NCI-H82 treated with DMSO at 0.1 percent for 48 hours (cell line): ENCODE measurements around the gene AXDND1.
A peak's percentile ranks its signal among the peaks of the same experiment; 100 is the strongest.
"Not testable (repeated sequence)": the region's sequence is repeated elsewhere in the genome, so short reads cannot be mapped to it uniquely, and the experiment has no call there.

ENCODE experiments used
- DNase-seq: peaks from one replicate; lab custom pipeline; 2025; ENCODE audit not compliant: unreplicated experiment; lab: John Stamatoyannopoulos, UW

AXDND1 gene

GRCh38 chr1:179365342-179366092 lies at the start of gene AXDND1:
Gene AXDND1 (plus strand): TSS chr1:179365971. CDS start chr1:179366510, 539 bp downstream.
- peak; percentile 85 for DNase-seq

- DNase-seq: no peak
Measured at GRCh38 chr1:179318491-179318890, 47.3 kb upstream of the AXDND1 start.

GRCh38 chr1:179321533-179322216 lies 44.1 kb upstream of the AXDND1 start:
- DNase-seq: no peak

- no peak for DNase-seq
Measured at GRCh38 chr1:179322557-179322956, 43.2 kb upstream of the AXDND1 start.

- DNase-seq: no peak
Measured at GRCh38 chr1:179323436-179323835, 42.3 kb upstream of the AXDND1 start.

GRCh38 chr1:179325836-179326235 lies 39.9 kb upstream of the AXDND1 start:
- DNase-seq: no peak

GRCh38 chr1:179326746-179327145 lies 39.0 kb upstream of the AXDND1 start:
- no peak for DNase-seq

GRCh38 chr1:179327196-179327595 lies 38.6 kb upstream of the AXDND1 start:
- no peak for DNase-seq

- no peak for DNase-seq
Measured at GRCh38 chr1:179327679-179328078, 38.1 kb upstream of the AXDND1 start.

GRCh38 chr1:179329862-179330261 lies 35.9 kb upstream of the AXDND1 start:
- DNase-seq: no peak

GRCh38 chr1:179334440-179334839 lies 31.3 kb upstream of the AXDND1 start:
- DNase-seq: no peak

GRCh38 chr1:179337288-179337687 lies 28.5 kb upstream of the AXDND1 start:
- DNase-seq: no peak

GRCh38 chr1:179337942-179338560 lies 27.7 kb upstream of the AXDND1 start:
- DNase-seq: no peak

GRCh38 chr1:179340918-179341317 lies 24.9 kb upstream of the AXDND1 start:
- no peak for DNase-seq

- DNase-seq: no peak
Measured at GRCh38 chr1:179341943-179342547, 23.7 kb upstream of the AXDND1 start.

- DNase-seq: no peak
Measured at GRCh38 chr1:179342740-179343404, 22.9 kb upstream of the AXDND1 start.

- DNase-seq: no peak
Measured at GRCh38 chr1:179351281-179351680, 14.5 kb upstream of the AXDND1 start.

- no peak for DNase-seq
Measured at GRCh38 chr1:179352236-179352635, 13.5 kb upstream of the AXDND1 start.

GRCh38 chr1:179353546-179353945 lies 12.2 kb upstream of the AXDND1 start:
- no peak for DNase-seq

- DNase-seq: not testable (repeated sequence)
Measured at GRCh38 chr1:179361631-179362030, 4.1 kb upstream of the AXDND1 start.
